Memory B cell (primary cell): ENCODE data around the gene PAQR5.

ENCODE experiments used
- ATAC-seq: fragments of 150-1000 bp; cut with Tn5 transposase; 2 replicates; pipeline ENCODE4 v1.10.0; 2021; ENCODE audit warnings: low read depth, mild to moderate bottlenecking, moderate library complexity
- DNase-seq, 2 donors: peaks; one replicate each; pipeline ENCODE4 v3.0.0; 2022; ENCODE audit warnings: low spot score in 2 of 2
- H3K27ac Mint-ChIP-seq: one replicate; pipeline ENCODE4 v1.8.0; 2022; ENCODE audit warnings: mild to moderate bottlenecking, moderate library complexity, mixed read lengths
- H3K27me3 Mint-ChIP-seq: one replicate; pipeline ENCODE4 v1.8.0; 2022; ENCODE audit warnings: mixed read lengths
- H3K36me3 Mint-ChIP-seq: one replicate; pipeline ENCODE4 v1.8.0; 2022; ENCODE audit warnings: mild to moderate bottlenecking, mixed read lengths
- H3K4me1 Mint-ChIP-seq: one replicate; pipeline ENCODE4 v1.8.0; 2022; ENCODE audit warnings: mixed read lengths
- H3K4me3 Mint-ChIP-seq: one replicate; pipeline ENCODE4 v1.8.0; 2022; ENCODE audit warnings: mild to moderate bottlenecking, moderate library complexity, mixed read lengths
- H3K9me3 Mint-ChIP-seq: one replicate; pipeline ENCODE4 v1.8.0; 2022; ENCODE audit warnings: mixed read lengths

The PAQR5 gene

DNA sequence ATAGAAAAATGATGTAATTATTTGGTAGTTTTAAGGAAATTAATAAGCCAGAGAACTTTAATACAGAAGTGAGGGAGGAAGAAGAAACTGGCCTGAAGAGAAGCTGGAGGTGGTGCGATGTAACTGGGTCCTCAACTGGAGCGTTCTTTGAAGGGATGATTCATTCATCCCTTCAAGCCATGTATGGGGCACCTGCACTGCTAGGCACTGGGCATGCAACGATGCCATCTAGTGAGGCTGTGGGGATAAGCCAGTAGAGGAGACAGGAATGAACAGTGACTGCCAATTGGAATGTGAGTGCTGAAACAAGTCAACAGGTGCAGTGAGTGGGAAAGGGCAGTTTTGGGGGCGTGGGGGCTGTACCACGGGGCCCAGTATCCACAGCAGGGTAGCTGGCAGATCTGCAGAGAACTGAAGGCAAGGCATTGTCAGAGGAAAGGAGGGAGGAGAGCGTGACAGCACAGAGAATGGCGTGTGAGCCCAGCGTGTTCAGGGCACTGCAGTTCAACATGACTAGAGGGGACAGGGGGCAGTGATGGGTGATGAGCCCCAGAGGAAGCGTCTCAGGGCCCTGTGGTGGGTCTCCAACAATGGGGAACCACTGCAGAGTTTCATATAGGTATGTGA, 111.6 kb downstream of the PAQR5 start:
- H3K4me3 Mint-ChIP-seq, result no peak overlapping the region
- H3K4me1 Mint-ChIP-seq, result peaks cover 7% of the 10 kb centered on the region
- no peaks in the 10 kb centered on the region for H3K36me3 Mint-ChIP-seq
- DNase-seq (no peak), ATAC-seq (no peak)
- peaks cover 9% of the 10 kb centered on the region for H3K27me3 Mint-ChIP-seq
- H3K27ac Mint-ChIP-seq, result no peak overlapping the region
- H3K9me3 Mint-ChIP-seq, result no peaks in the 10 kb centered on the region

DNA sequence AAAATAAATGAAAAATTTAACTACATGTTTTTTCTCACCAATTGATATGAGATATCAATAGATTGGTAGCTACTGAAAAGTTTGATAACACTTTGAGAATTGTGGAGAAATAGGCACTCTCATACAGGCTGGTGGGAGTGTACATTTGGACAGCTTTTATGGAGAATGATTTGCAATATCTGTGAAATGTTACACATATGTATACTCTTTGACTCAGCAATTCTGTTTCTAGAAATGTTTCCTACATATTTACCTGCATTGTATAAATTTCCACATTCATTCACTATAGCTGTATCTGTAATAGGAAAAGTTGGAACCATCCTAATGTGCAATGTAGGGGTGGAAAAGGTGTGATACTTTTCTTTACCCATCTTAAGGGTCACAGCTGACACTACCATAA, 113.6 kb downstream of the PAQR5 start:
- H3K4me3 Mint-ChIP-seq, result no peak overlapping the region
- H3K27me3 Mint-ChIP-seq, result peaks cover 9% of the 10 kb centered on the region
- H3K9me3 Mint-ChIP-seq, result no peaks in the 10 kb centered on the region
- ATAC-seq (no peak), DNase-seq (no peak)
- peaks cover 7% of the 10 kb centered on the region for H3K4me1 Mint-ChIP-seq
- no peak overlapping the region for H3K27ac Mint-ChIP-seq
- H3K36me3 Mint-ChIP-seq, result no peaks in the 10 kb centered on the region

DNA sequence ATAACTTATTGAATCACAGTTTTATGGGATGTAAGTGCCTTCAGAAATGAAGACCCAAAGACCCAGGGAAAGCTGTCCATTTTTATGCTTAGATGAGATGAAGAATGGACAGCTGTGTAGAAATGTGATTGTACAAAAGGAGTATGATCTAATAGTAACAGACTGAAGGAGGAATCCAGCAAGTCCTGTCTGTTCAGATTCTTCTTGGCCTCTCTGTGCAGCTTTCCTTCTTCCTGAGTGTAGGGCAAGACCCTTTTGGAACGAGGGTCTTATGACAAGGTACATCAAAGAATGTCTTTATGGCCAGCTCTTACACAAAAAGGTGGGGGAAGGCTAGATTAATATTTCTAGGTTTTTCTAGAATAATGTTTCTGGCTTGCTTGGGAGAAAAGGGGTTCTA, 114.0 kb downstream of the PAQR5 start:
- Mint-ChIP-seq H3K4me3 (no peak overlapping the region), H3K27ac (no peak overlapping the region), H3K36me3 (no peaks in the 10 kb centered on the region), H3K9me3 (no peaks in the 10 kb centered on the region), H3K27me3 (peaks cover 8% of the 10 kb centered on the region), H3K4me1 (peaks cover 7% of the 10 kb centered on the region)
- ATAC-seq, result no peak
- no peak for DNase-seq

DNA sequence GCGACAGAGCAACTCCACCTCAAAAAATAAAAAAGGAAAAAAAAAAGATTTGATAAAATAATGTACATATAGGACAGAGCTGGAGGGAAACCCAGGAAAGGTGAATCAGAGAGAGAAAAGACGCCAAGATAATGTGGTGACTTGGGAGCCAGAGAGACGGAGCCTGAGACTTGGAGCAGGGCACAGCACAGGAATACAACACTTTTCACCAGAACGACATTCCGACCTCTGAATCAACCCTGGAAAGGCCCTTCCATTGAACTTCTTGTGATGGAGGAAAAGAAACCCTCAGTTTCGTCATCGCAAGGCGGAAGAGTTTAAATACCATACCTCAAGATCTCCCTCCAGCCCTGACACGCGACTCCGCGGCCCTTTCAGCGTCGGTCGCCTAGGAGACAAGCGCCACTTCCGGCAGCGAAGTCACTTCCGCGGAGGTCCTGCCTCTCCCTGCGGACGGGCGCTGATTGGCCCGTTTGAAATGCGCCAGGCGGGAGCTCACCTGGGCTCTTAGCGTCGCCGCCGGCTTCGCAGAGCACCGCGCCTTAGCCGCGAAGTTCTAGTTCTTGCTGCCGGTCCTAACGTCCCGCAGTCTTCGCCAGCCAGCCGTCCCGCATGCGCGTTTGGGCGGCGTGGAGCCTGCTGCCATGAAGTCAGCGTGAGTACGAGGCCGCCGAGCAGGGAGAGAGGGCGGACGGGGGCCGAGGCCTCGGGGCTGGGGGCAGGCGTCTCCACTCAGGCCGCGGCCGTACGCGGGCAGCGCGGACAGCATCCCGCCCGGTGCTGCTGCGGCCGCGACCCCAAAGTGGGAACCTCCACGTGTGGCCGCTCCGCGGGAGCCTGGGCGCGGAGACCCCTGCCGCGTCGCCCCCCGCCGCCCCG, 115.3 kb downstream of the PAQR5 start, which contains the start of gene KIF23:
Gene KIF23 (plus strand): TSS at position 528 of the 879 bp plus-strand sequence. CDS start 117 bp downstream, at position 645.
- Mint-ChIP-seq H3K27me3 (peaks cover 6% of the 10 kb centered on the region), H3K4me1 (peaks cover 7% of the 10 kb centered on the region), H3K36me3 (no peaks in the 10 kb centered on the region), H3K27ac (peak within 1 kb of the TSS; percentile 30), H3K9me3 (no peaks in the 10 kb centered on the region), H3K4me3 (peak within 1 kb of the TSS; percentile 88)
- ATAC-seq, result peak; percentile 98
- DNase-seq, result peak; percentile 88

DNA sequence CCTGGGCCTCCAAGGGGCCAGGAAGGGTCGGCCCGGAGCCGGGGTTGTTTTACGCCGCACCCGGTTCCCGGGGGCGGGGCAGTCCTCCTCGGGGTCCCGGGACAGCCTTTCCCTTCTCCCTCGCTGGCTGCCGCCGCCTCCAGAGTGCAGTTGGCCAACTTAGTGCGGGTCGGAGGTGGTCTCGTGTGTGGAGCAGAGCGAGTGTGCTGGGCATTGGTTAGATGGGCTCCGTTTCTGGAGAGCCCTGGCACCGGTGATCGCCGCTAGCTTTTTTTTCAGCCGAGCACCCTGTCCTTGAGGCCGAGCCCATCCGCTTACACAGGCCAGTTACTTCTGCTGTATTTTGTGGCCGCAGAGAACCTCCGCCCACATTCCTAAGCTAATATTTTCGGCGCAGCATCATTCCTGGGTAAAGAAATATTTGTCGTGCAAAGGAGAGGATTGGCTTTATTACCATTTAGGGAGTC, 116.0 kb downstream of the PAQR5 start:
- Mint-ChIP-seq H3K9me3 (no peaks in the 10 kb centered on the region), H3K4me1 (peaks cover 7% of the 10 kb centered on the region), H3K4me3 (peak overlapping the region; percentile 57), H3K36me3 (no peaks in the 10 kb centered on the region), H3K27ac (no peak overlapping the region), H3K27me3 (peaks cover 5% of the 10 kb centered on the region)
- DNase-seq, result peak in 1 of 2 donors; percentile 5
- no peak for ATAC-seq

DNA sequence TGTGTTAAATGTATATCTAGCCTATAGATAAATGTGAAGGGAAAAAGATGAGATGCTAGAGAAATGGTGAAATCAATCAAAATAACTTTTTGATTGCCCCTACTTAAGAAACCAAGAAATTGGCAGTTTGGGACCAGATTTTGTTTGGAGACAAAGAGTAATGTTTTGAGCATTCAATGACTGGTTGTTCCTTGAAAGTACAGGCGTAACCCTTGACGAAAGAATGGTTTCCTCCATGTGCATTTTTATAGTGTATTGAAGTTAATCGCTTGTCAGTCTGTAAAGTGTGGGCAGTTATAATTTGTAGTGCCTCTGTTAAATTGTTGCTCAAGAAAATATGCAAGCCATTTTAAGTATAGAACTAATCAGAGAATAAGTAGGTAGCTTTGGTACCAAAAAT, 116.7 kb downstream of the PAQR5 start:
- no peak for DNase-seq
- Mint-ChIP-seq H3K9me3 (no peaks in the 10 kb centered on the region), H3K27me3 (peaks cover 4% of the 10 kb centered on the region), H3K4me3 (no peak overlapping the region), H3K4me1 (peaks cover 7% of the 10 kb centered on the region), H3K36me3 (no peaks in the 10 kb centered on the region), H3K27ac (no peak overlapping the region)
- no peak for ATAC-seq

DNA sequence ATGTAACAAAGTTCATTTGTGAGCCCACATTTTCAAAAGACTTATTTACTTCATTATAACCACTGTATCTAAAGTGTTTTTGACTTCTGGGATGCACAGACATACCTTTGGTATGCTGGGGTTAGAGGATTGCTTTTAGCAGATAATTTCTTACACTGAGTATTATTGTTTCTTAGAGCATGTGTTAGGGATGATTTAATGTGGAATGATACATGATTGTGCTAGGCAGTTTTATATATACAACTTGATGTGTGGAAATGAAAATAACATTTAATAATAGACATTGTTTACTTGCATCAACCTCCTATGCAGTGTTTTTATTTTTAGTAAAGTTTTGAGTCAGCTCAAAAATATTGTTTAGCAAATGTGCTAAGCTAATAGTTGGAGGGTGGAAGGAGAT, 118.9 kb downstream of the PAQR5 start:
- Mint-ChIP-seq H3K4me1 (peaks cover 7% of the 10 kb centered on the region), H3K36me3 (no peaks in the 10 kb centered on the region), H3K27me3 (peaks cover 4% of the 10 kb centered on the region), H3K4me3 (no peak overlapping the region), H3K27ac (no peak overlapping the region), H3K9me3 (no peaks in the 10 kb centered on the region)
- ATAC-seq, result no peak
- DNase-seq, result no peak

DNA sequence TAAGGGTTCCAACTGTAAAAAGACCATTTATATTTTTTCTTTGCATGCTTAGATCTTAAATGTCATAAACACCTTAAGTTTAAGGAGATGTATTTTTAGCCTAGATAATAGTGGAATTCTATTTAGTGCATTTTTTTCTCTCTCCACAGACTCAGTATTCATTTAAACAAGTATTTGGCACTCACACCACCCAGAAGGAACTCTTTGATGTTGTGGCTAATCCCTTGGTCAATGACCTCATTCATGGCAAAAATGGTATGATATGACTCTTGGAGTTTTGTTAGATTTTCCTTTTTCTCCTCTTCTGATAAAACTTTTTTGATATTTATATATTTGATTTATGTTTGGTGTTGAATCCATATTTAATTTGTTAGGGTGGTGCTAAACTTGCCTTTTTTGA, 122.8 kb downstream of the PAQR5 start:
- DNase-seq, result no peak

DNA sequence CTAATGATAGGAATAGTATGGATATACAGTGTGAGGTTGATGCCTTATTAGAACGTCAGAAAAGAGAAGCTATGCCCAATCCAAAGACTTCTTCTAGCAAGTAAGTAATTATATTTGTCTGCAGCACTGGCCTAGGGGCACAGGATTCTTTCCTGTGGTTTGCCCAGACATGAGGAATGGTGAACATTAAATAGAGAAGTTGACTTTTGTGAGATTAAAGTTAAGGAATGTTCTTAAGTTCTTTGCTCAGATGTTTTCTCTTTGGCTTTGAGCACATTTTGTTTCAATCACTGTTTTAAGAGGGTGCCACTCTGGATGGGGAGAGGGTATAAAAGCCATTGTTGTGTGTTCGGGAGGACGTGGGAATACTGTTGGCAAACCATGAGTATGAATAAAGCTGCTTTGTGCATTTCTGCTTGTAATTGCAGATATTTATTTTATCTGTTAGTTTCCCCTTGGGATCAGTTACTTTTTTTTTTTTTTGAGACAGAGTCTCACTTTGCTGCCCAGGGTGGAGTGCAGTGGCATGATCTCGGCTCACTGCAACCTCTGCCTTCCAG, 123.7 kb downstream of the PAQR5 start:
- H3K27me3 Mint-ChIP-seq, result no peaks in the 10 kb centered on the region
- H3K4me3 Mint-ChIP-seq, result no peak overlapping the region
- no peaks in the 10 kb centered on the region for H3K9me3 Mint-ChIP-seq
- no peak for ATAC-seq
- no peaks in the 10 kb centered on the region for H3K36me3 Mint-ChIP-seq
- no peak for DNase-seq
- H3K27ac Mint-ChIP-seq, result no peak overlapping the region
- no peaks in the 10 kb centered on the region for H3K4me1 Mint-ChIP-seq

More for the DNA sequence above, 122.8 kb downstream of the PAQR5 start:
- ATAC-seq, result no peak
- Mint-ChIP-seq H3K9me3 (no peaks in the 10 kb centered on the region), H3K4me3 (no peak overlapping the region), H3K27me3 (no peaks in the 10 kb centered on the region), H3K4me1 (no peaks in the 10 kb centered on the region), H3K27ac (no peak overlapping the region), H3K36me3 (no peaks in the 10 kb centered on the region)

DNA sequence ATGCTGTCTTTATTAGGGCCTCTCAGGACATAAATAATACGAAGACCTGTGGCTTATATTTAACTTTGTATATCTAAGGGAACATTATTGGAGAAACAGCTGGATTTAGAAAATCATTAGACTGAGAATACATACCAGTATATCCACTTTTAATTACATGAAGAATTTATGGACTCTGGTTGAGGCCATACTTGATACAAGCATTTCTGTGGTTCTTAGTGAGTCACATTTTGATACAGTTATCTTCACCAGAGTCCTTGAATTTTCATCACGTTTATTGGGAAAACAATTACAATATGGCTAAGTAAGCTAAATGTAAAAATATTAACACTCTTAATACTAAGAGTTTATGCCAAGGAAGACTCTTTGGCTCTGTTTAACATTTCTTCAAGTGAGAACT, 125.3 kb downstream of the PAQR5 start:
- Mint-ChIP-seq H3K4me3 (no peak overlapping the region), H3K36me3 (no peaks in the 10 kb centered on the region), H3K4me1 (no peaks in the 10 kb centered on the region), H3K9me3 (no peaks in the 10 kb centered on the region), H3K27ac (no peak overlapping the region), H3K27me3 (no peaks in the 10 kb centered on the region)
- ATAC-seq (no peak), DNase-seq (no peak)

DNA sequence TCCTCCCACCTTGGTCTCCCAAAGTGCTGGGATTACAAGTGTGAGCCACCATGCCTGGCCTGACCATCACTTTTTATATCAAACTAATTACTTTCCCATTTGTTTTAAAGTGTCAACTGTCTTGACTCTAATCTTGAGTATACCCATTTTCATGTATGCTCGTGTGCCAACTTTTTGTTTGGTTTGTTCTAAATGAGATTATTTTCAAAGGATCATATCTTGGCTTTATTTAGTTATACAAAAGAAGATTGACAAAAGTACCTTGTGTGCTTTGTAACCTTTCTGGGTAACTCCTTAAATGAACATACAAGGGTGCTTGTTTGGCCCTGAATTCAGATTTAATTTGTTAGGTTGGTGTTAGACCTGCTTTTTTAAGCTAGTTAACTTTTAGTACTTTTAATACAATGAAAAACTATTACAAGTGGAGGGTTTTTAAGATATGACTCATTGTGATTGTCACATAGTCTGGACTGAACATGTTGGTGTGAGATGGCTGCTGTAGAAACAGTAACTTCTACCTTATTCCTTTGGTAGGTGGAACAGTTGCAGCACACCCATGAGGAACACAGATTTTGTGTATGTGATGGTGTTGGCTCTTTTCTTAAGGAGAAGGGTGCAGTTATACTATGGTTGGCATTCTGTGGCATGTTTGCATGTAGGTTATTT, 126.2 kb downstream of the PAQR5 start:
- DNase-seq (no peak), ATAC-seq (no peak)
- no peak overlapping the region for H3K4me3 Mint-ChIP-seq
- no peaks in the 10 kb centered on the region for H3K36me3 Mint-ChIP-seq
- no peaks in the 10 kb centered on the region for H3K27me3 Mint-ChIP-seq
- H3K9me3 Mint-ChIP-seq, result no peaks in the 10 kb centered on the region
- H3K4me1 Mint-ChIP-seq, result no peaks in the 10 kb centered on the region
- H3K27ac Mint-ChIP-seq, result no peak overlapping the region

DNA sequence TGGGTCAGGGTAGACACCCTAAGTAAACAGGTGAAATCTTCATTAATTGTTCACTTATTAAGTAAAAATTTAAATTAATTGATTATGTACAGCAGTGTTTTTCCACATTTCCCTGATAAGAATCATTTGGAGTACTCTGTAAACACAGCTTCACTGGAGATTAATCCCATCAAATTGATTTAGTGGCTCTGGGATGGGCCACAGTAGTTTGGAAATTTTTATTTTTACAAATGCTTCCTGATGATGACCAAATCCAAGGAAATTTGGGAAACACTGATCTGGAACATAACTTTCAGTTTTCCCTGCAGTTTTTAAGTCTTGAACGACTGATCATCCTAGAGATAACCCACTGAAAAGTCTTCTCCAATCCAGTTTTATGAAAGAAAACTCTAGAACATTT, 135.1 kb downstream of the PAQR5 start:
- Mint-ChIP-seq H3K4me1 (no peaks in the 10 kb centered on the region), H3K27me3 (no peaks in the 10 kb centered on the region), H3K9me3 (no peaks in the 10 kb centered on the region), H3K36me3 (no peaks in the 10 kb centered on the region), H3K4me3 (no peak overlapping the region), H3K27ac (no peak overlapping the region)
- ATAC-seq (no peak), DNase-seq (no peak)

DNA sequence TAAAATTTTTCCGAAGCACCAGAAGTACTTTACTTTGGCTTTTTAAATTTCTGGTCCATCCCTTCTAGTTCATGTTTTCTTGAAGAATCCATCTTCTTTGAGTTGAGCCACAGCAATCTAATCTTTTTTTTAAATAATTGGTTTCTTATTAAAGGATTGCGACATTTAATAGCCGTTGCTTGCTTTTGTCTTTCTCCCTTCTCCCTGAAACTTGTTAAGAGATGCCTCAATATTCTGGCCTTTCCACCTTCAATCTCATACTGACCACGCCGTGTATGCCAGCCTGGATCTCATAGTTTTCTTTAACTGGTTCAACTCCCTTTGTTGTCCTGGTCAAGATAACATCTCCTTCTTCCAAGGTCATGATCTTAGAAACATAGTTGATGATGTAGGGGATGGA, 135.5 kb downstream of the PAQR5 start:
- H3K27ac Mint-ChIP-seq, result no peak overlapping the region

DNA sequence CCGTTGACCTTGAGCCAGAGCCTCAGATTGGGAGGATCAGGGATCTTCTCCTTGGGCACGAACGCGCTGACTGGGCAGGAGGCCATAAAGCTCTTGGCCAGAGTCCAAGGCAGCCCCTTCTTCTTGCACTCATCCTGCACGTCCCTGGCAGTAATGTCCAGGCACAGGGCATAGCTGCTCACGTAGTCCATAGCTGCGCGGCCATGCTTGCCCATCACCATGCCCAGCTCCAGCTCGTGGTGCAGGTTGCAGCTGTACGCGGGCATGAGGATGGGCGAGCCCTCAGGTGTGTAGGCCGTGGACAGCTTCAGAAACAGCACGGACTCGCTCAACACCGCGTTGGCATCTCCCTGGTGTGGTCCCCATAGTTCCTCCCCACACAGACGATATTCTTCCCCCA, 136.0 kb downstream of the PAQR5 start:
- H3K4me1 Mint-ChIP-seq, result no peaks in the 10 kb centered on the region
- H3K4me3 Mint-ChIP-seq, result no peak overlapping the region
- ATAC-seq (no peak), DNase-seq (no peak)
- no peak overlapping the region for H3K27ac Mint-ChIP-seq
- no peaks in the 10 kb centered on the region for H3K27me3 Mint-ChIP-seq
- H3K9me3 Mint-ChIP-seq, result no peaks in the 10 kb centered on the region
- no peaks in the 10 kb centered on the region for H3K36me3 Mint-ChIP-seq

More for the DNA sequence above, 135.5 kb downstream of the PAQR5 start:
- Mint-ChIP-seq H3K36me3 (no peaks in the 10 kb centered on the region), H3K4me3 (no peak overlapping the region), H3K4me1 (no peaks in the 10 kb centered on the region), H3K9me3 (no peaks in the 10 kb centered on the region), H3K27me3 (no peaks in the 10 kb centered on the region)
- ATAC-seq, result no peak
- no peak for DNase-seq
